Activated CD8-positive, alpha-beta T cell treated with anti-CD3 and anti-CD28 coated beads, Interleukin-2, amount 10 ng/mL, durations not matched to agents 7 days and 5 days (primary cell): ENCODE measurements around the gene CNTN4. TPM values are rescaled to one million over a fixed set of nuclear protein-coding genes. Genes with fewer than 3 reads are reported as not detected.

ENCODE experiments used
- ATAC-seq: fragments of 150-1000 bp; cut with Tn5 transposase; one replicate; pipeline ENCODE4 v1.10.0; 2021; ENCODE audit warnings: moderate library complexity
- CTCF ChIA-PET: fragments of 350-600 bp; sonication (Branson Sonifier 250); formaldehyde crosslinking; loops from one replicate; lab custom pipeline; 2021; ENCODE audit warnings: antibody characterized with exemption; lab: Charles Lee
- POLR2A ChIA-PET: fragments of 350-600 bp; sonication (Branson Sonifier 250); formaldehyde crosslinking; loops from one replicate; lab custom pipeline; 2021; ENCODE audit warnings: antibody characterized with exemption; lab: Charles Lee
- DNase-seq: peaks from one replicate; pipeline ENCODE4 v3.0.0-alpha.2; 2020
- H3K27ac Mint-ChIP-seq: one replicate; pipeline ENCODE4 v1.8.0; 2021; ENCODE audit warnings: mild to moderate bottlenecking, mixed read lengths
- H3K27me3 Mint-ChIP-seq: one replicate; pipeline ENCODE4 v1.8.0; 2021; ENCODE audit warnings: low read depth, mixed read lengths
- H3K36me3 Mint-ChIP-seq: one replicate; pipeline ENCODE4 v1.8.0; 2021; ENCODE audit warnings: low read depth, mixed read lengths
- H3K4me1 Mint-ChIP-seq: one replicate; pipeline ENCODE4 v1.8.0; 2021; ENCODE audit warnings: low read depth, mixed read lengths
- H3K4me3 Mint-ChIP-seq: one replicate; pipeline ENCODE4 v1.8.0; 2021; ENCODE audit warnings: mild to moderate bottlenecking, mixed read lengths
- H3K9me3 Mint-ChIP-seq: one replicate; pipeline ENCODE4 v1.8.0; 2022; ENCODE audit warnings: mixed read lengths; ENCODE audit not compliant: insufficient read depth
- total RNA-seq, 2 experiments: library from RNA; stranded (reverse); gene quantifications; one replicate each; pipeline ENCODE4 v1.2.3, GENCODE V29; 2021

CNTN4 gene
- total RNA-seq, 2 experiments from 2014 or later: not detected

DNA sequence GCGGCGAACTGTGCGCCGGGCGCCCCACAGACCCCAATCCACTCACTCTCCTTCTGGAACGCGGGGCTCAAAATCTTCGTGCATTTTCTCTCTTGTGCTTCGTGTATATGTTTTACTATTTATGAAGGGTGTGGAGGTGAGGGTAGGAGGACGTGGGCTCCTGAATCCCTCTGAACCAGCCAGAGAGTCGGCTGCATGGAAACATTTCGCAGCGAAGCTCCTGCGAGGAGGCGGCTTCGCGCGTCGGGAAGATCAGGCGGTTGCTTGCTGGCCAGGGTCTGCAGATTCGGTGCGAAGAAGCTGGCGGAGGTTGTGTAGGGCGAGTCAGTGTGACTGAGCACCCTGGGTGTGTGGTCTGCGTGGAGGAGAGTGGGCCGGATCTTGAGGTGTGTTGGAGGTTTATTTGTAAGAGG is 1.1 kb downstream of the CNTN4 start:
- ChIA-PET POLR2A (no interaction called here), CTCF (no interaction called here)
- ATAC-seq: no peak
- H3K27ac Mint-ChIP-seq: no peak overlapping the region
- peaks cover 30% of the 10 kb centered on the region for H3K27me3 Mint-ChIP-seq
- no peak overlapping the region for H3K4me3 Mint-ChIP-seq
- DNase-seq: no peak
- no peaks in the 10 kb centered on the region for H3K36me3 Mint-ChIP-seq
- H3K4me1 Mint-ChIP-seq: no peaks in the 10 kb centered on the region
- no peaks in the 10 kb centered on the region for H3K9me3 Mint-ChIP-seq

DNA sequence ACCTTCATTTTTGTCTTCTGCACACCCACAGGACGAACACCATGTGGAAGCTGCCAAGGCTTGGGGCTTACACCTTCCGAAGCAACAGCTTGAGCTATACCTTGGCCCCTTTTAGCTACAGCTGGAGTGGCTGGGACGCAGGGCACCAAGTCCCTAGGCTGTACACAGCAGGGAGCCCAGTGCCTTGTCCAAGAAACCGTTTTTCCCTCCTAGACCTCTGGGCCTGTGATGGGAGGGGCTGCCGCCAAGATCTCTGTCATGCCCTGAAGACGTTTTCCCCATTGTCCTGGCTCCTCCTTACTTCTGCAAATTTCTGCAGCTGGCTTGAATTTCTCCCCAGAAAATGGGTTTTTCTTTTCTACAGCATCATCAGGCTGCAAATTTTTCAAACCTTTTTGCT is 7.8 kb downstream of the CNTN4 start:
- H3K4me3 Mint-ChIP-seq: no peak overlapping the region

DNA sequence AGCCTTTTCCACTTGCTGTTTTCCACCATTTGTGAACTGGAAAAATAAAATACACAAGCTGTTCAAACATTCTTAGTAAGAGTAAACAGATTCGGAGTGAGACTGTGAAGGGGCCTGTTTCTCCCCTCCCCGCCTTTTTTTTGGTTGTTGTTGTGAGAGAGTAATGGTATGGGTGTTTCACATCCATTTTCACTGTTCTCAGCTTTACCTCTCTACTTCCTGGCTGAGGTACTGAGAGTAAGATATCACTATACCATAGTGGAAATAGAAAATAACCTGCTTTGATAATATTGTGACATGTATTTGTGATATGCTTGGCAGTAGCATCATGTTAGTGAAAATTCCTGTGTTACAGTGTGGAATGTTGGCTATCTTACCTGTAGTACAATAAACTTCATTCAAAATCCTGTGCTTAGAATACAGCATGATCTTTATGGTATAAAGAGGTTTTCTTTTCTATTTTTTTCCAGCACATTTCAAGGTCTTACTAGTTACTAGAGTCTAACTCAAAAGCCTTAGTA is 12.0 kb downstream of the CNTN4 start:
- CTCF ChIA-PET: no interaction called here
- Mint-ChIP-seq H3K9me3 (no peaks in the 10 kb centered on the region), H3K36me3 (no peaks in the 10 kb centered on the region), H3K4me1 (no peaks in the 10 kb centered on the region), H3K4me3 (no peak overlapping the region), H3K27me3 (no peaks in the 10 kb centered on the region), H3K27ac (no peak overlapping the region)
- POLR2A ChIA-PET: no interaction called here
- DNase-seq: no peak
- ATAC-seq: no peak

More for the DNA sequence above, 7.8 kb downstream of the CNTN4 start:
- Mint-ChIP-seq H3K36me3 (no peaks in the 10 kb centered on the region), H3K9me3 (no peaks in the 10 kb centered on the region), H3K27ac (no peak overlapping the region), H3K27me3 (no peaks in the 10 kb centered on the region), H3K4me1 (no peaks in the 10 kb centered on the region)
- DNase-seq (no peak), ATAC-seq (no peak)
- ChIA-PET CTCF (no interaction called here), POLR2A (no interaction called here)

DNA sequence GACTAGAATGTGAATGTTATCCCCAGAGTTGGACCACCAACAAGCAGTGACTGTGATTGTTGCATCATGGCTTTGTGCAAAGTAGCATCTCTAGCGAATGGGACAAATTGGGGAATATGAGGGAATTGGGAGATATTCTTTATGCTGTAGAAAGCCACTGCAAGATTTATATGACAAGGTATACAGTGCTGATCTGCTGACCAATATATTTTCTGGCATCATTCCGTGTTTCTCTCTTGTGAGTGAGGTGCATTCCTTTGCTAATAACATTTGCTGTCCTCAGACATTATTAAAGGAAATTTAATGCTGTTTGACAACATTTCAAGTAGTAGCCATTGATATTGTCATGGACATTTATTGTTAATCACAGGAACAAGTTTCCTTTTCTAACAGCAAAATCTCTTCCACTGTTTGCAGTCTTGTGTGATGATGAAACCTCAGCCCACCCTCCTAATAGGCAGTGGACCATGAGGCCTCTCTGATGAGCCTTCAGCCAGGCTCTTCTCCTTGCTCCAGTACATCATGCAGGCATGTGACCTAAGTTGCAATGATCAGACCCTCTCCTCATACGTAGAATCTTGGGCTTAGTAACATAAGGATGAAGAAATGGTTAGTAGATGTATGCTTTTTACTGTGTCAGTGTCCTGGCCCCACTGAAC is 16.1 kb downstream of the CNTN4 start:
- CTCF ChIA-PET: no interaction called here
- Mint-ChIP-seq H3K27me3 (no peaks in the 10 kb centered on the region), H3K9me3 (no peaks in the 10 kb centered on the region), H3K27ac (no peak overlapping the region), H3K36me3 (no peaks in the 10 kb centered on the region), H3K4me3 (no peak overlapping the region), H3K4me1 (no peaks in the 10 kb centered on the region)
- DNase-seq (no peak), ATAC-seq (no peak)
- POLR2A ChIA-PET: no interaction called here

DNA sequence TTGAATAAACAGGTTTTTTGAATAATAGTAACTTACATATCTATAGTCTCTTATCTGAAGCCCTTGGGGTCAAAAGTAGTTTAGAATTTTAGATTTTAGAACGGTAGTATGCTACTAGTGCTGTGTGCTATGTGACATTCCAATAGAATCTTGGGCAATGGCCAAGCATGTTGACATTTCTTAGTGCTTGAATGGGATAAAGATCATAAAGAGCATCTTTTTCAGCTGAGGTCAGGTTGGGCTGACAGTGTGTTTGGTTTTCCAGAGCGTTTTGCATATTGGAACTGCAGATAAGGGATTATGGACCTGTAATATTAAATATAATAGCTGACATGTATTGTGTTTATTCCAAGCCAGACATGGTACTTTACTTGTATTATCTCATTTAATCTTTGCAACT is 32.1 kb downstream of the CNTN4 start:
- Mint-ChIP-seq H3K36me3 (no peaks in the 10 kb centered on the region), H3K9me3 (no peaks in the 10 kb centered on the region), H3K4me1 (no peaks in the 10 kb centered on the region), H3K4me3 (no peak overlapping the region), H3K27me3 (no peaks in the 10 kb centered on the region), H3K27ac (no peak overlapping the region)
- ChIA-PET POLR2A (no interaction called here), CTCF (no interaction called here)
- DNase-seq (no peak), ATAC-seq (no peak)

DNA sequence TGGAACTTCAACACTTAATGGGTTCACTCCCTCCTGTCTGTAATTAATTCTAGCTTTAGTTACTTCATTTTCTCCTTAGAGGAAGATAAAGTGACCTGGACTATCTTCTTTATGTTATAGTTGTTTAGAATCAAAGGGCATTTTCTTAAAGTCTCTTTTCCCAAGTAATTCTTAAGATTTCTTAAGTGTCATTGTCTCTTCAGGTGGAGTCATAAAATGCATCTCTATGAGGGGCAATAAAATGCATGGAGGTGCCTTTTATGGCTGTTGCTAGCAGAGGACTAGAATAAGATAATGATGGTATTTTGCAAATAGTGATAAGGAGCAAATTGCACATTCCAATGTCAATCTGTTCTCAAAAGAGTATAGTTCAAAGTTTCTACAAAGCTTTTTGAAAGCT is 34.5 kb downstream of the CNTN4 start:
- H3K27ac Mint-ChIP-seq: no peak overlapping the region
- CTCF ChIA-PET: no interaction called here
- H3K36me3 Mint-ChIP-seq: no peaks in the 10 kb centered on the region
- H3K27me3 Mint-ChIP-seq: no peaks in the 10 kb centered on the region
- peaks cover 5% of the 10 kb centered on the region for H3K9me3 Mint-ChIP-seq
- no peaks in the 10 kb centered on the region for H3K4me1 Mint-ChIP-seq
- POLR2A ChIA-PET: no interaction called here
- H3K4me3 Mint-ChIP-seq: no peak overlapping the region
- no peak for DNase-seq
- ATAC-seq: no peak

DNA sequence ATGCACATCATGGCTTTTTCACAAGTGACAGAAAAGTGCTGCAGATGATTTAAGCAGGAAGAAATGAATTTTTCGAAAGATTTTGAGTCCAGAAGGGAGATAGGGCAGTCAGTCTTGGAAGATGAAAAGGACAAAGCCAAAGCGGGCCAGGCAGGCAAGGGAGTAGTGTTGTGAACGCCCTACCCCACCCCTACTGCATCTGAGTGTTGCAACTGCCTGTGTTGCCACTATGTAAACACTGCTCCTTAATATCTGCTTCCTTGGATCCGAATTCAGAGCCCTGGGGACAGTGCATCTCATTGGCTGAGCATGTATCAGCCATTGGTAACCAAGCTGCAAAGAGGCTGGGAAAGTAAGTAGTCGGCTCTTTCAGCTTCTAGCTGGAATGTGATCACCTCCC is 39.0 kb downstream of the CNTN4 start:
- POLR2A ChIA-PET: no interaction called here

DNA sequence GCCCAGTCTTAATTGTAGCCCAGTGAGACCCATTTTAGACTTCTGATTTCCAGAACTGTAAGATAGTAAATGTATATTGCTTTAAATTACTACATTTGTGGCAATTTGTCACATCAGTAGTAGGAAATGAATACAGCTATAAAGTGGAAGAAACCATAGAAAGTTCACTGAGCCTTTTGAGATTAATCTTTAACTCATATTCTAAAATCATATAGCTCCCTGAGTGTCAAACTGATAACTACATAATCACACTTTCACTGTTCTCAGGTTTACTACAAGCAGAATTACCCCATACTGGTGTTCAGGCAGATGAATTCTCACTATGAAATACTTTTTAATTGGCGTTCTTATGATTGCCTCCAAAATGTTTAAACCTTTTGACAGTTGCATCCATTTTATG is 42.8 kb downstream of the CNTN4 start:
- H3K36me3 Mint-ChIP-seq: no peaks in the 10 kb centered on the region
- peaks cover 5% of the 10 kb centered on the region for H3K9me3 Mint-ChIP-seq
- no peaks in the 10 kb centered on the region for H3K27me3 Mint-ChIP-seq
- ATAC-seq (no peak), DNase-seq (no peak)
- POLR2A ChIA-PET: no interaction called here
- no peak overlapping the region for H3K27ac Mint-ChIP-seq
- CTCF ChIA-PET: no interaction called here
- no peaks in the 10 kb centered on the region for H3K4me1 Mint-ChIP-seq
- no peak overlapping the region for H3K4me3 Mint-ChIP-seq

More for the DNA sequence above, 39.0 kb downstream of the CNTN4 start:
- no peaks in the 10 kb centered on the region for H3K27me3 Mint-ChIP-seq
- no peak overlapping the region for H3K4me3 Mint-ChIP-seq
- no peaks in the 10 kb centered on the region for H3K36me3 Mint-ChIP-seq
- peaks cover 5% of the 10 kb centered on the region for H3K9me3 Mint-ChIP-seq
- no peaks in the 10 kb centered on the region for H3K4me1 Mint-ChIP-seq
- no peak overlapping the region for H3K27ac Mint-ChIP-seq
- CTCF ChIA-PET: no interaction called here
- ATAC-seq (no peak), DNase-seq (no peak)

DNA sequence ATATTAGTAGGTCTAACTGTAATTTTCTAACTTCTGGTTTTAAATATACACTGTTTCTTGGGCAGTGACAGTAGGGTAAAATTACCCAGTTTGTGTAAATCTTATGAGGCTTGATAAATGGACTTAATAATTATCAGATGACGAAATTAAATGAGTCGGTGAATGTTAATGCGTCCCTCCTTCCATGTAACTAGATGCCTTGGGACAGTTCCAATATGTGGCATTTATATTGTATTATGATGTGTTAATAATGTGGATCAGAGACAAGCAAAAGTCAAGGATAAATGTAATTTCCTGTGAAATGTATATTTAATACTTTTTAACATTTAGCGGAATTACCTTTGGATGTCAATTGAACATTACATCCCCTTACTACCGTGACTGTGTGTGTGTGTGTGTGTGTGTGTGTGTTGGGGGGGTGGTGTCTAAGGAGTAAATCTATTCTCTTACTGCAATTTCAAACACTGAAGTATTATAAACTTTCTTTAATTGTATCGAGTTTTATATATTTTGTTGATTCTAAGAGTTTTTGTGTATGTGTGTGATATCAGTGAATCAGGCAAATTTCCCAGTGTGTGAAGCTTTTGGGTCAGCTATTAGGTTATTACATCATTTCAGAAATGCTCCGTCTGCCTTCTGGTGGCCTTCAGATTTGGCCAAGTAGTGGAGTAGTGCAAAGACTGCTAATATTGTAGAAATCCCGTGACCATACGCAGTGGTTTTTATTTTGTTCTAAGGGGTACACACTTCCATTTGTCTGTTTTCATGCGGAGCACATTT is 50.1 kb downstream of the CNTN4 start:
- DNase-seq: no peak
- Mint-ChIP-seq H3K27ac (no peak overlapping the region), H3K27me3 (no peaks in the 10 kb centered on the region), H3K4me1 (no peaks in the 10 kb centered on the region), H3K36me3 (no peaks in the 10 kb centered on the region), H3K9me3 (no peaks in the 10 kb centered on the region), H3K4me3 (no peak overlapping the region)
- ATAC-seq: no peak
- CTCF ChIA-PET: no interaction called here
- POLR2A ChIA-PET: no interaction called here

DNA sequence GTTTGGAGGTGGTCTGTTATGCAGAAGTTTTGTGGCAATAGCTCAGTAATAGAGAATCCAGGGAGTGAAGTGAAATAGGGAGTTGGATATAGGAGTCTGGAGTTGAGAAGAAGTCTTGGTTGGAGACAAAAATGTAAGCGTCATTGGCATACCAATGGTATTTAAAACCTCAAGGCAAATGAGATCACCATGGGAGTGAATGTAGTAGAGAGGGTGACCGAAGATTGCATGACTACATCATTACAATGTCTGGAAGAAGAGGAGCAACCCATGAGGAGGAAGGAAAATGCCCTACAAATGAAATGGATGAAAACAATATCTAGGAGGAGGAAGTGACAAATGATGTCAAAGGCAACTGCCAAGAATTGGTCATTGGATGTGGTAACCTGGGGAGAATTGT is 54.4 kb downstream of the CNTN4 start:
- H3K27ac Mint-ChIP-seq: no peak overlapping the region
- CTCF ChIA-PET: no interaction called here

DNA sequence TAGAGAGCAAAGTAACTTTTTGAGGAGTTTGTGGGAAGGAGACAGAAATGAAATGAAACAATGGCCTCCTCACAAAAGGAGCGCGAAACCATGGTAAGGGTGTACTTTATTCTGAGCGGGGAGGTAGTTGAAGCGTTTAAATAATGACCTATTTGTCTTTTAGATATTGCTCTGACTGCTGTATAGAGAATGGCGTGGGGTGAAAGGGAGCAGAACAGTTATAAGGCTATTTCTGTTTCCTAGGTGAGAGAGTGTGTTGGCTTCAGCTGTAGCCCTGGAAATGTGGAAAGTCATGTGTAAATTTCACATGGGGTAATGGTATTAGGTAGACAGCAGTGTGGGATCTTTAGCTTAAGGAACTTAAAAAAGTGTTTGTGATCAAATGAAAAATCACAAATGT is 54.9 kb downstream of the CNTN4 start:
- no peaks in the 10 kb centered on the region for H3K9me3 Mint-ChIP-seq
- ATAC-seq: no peak
- no peaks in the 10 kb centered on the region for H3K27me3 Mint-ChIP-seq
- H3K36me3 Mint-ChIP-seq: no peaks in the 10 kb centered on the region
- ChIA-PET POLR2A (no interaction called here), CTCF (no interaction called here)
- H3K27ac Mint-ChIP-seq: no peak overlapping the region
- no peak overlapping the region for H3K4me3 Mint-ChIP-seq
- H3K4me1 Mint-ChIP-seq: no peaks in the 10 kb centered on the region
- no peak for DNase-seq

More for the DNA sequence above, 54.4 kb downstream of the CNTN4 start:
- DNase-seq (no peak), ATAC-seq (no peak)
- Mint-ChIP-seq H3K36me3 (no peaks in the 10 kb centered on the region), H3K4me3 (no peak overlapping the region), H3K27me3 (no peaks in the 10 kb centered on the region), H3K4me1 (no peaks in the 10 kb centered on the region), H3K9me3 (no peaks in the 10 kb centered on the region)
- POLR2A ChIA-PET: no interaction called here

DNA sequence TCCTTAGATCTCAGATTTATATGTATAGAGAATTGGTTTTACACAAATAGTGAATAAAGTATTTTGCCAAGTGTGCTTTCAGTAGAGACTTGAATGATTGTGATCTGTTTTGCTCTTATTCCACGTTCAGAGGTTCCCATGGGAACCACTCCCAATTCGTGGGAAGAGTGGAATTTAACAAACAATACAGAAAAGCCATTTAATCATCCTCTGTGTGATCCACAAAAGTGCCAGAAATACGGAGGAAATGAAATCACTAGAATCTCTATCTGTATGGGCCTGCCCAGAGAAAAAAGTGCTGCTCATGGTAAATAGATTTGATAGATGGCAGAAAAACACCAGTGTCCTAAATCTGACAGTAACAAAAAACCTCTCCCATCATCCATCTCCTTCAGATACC is 56.0 kb downstream of the CNTN4 start:
- Mint-ChIP-seq H3K4me3 (no peak overlapping the region), H3K27ac (no peak overlapping the region), H3K4me1 (no peaks in the 10 kb centered on the region), H3K36me3 (no peaks in the 10 kb centered on the region), H3K9me3 (no peaks in the 10 kb centered on the region), H3K27me3 (no peaks in the 10 kb centered on the region)
- no peak for DNase-seq
- POLR2A ChIA-PET: no interaction called here
- CTCF ChIA-PET: no interaction called here
- no peak for ATAC-seq
